Adrenal gland (tissue), 12 donors: ENCODE results near the gene SULT1A1. TPM values are rescaled to one million over a fixed set of nuclear protein-coding genes. Genes with fewer than 3 reads are reported as not detected.

ENCODE experiments used
- DNase-seq, 7 donors: peaks; one replicate each; pipeline ENCODE4 v3.0.0-alpha.2; 2019 to 2020
- H3K27ac ChIP-seq, 5 donors: fragments of 200-600 bp; sonication (generic) in 4 of 5; 1 replicate in 3 of 5; 2 replicates in 2 of 5; pipeline versions ENCODE4 v1.5.1 to v1.8.0; 2016 to 2020; ENCODE audit warnings: mild to moderate bottlenecking in 1 of 5
- H3K27me3 ChIP-seq: fragments of 200-600 bp; 2 replicates; pipeline ENCODE4 v1.8.0; 2021
- H3K36me3 ChIP-seq, 2 donors: fragments of 200-600 bp; replicated peaks in 1 of 2; 1 replicate in 1 of 2; 2 replicates in 1 of 2; pipeline versions ENCODE4 v1.5.1 to v1.8.0; 2018 to 2022
- H3K4me1 ChIP-seq, 2 donors: fragments of 200-600 bp; replicated peaks in 1 of 2; 1 replicate in 1 of 2; 2 replicates in 1 of 2; pipeline versions ENCODE4 v1.5.1 to v1.8.0; 2018 to 2021
- H3K4me3 ChIP-seq, 4 donors: fragments of 200-600 bp; sonication (generic) in 3 of 4; one replicate each; pipeline ENCODE4 v1.5.1; 2016 to 2018
- H3K9me3 ChIP-seq, 3 donors: fragments of 200-600 bp; sonication (generic) in 1 of 3; replicated peaks in 1 of 3; 1 replicate in 2 of 3; 2 replicates in 1 of 3; pipeline versions ENCODE4 v1.5.1 to v1.8.0; 2016 to 2021
- POLR2A ChIP-seq, 2 donors: fragments of 450-650 bp; IDR thresholded peaks; one replicate each; pipeline ENCODE4 v1.6.1; 2017; ENCODE audit warnings: antibody characterized with exemption in 2 of 2, mild to moderate bottlenecking in 2 of 2, moderate library complexity in 1 of 2
- WGBS, 4 donors: extraction: QIAGEN DNeasy Blood & Tissue Kit in 2 of 4; methylation state at CpG; one replicate each; pipeline versions ENCODE4 v1.1.5 to v1.1.7; 2013 to 2017; 5-methylcytosine and 5-hydroxymethylcytosine counted together
- intact Hi-C, 2 donors: fragments of 100-400 bp; cut with DNase I; formaldehyde crosslinking; loops; one replicate each; pipeline versions ENCODE4 v1.14.1 to v1.15.0; 2022 to 2023
- polyA plus RNA-seq, 3 donors: library from polyadenylated mRNA; stranded (reverse); fragments of 200-250 nt in 2 of 3; fragments of 350-450 nt in 1 of 3; fragmentation: Illumina TruSeq in 1 of 3; extraction: RNeasy Lipid Tissue Mini Kit (QIAGEN cat#74804) in 1 of 3; gene quantifications; one replicate each; pipeline ENCODE4 v1.2.3, GENCODE V29; 2013 to 2014
- total RNA-seq, 9 donors: library from RNA; depleted of rRNA in 4 of 9; stranded (reverse); fragments of >200 nt in 4 of 9; fragments of 120-200 nt in 1 of 9; fragmentation: NEBNext Ultra II Directional in 1 of 9; extraction: Animal tissue kit (Norgen Biotek cat#: 25700) in 1 of 9; gene quantifications; one replicate each; pipeline versions ENCODE4 v1.1.0 to v1.2.4, GENCODE V29; 2013 to 2023
- TF ChIP-seq, protein P1 (sequence below), 6 experiments: fragments of 450-650 bp in 4 of 6; fragments of 200-600 bp in 2 of 6; sonication (generic) in 1 of 6; IDR thresholded peaks; 1 replicate in 5 of 6; 2 replicates in 1 of 6; pipeline versions ENCODE4 v1.5.1 to v1.8.0; 2016 to 2021; ENCODE audit warnings: antibody characterized with exemption in 6 of 6, mild to moderate bottlenecking in 2 of 6, moderate library complexity in 1 of 6
- donor health status: healthy with polysubstance abuse.
- donor health status: Bipolar disorder and iron deficiency.
- donor health status: DM: yes; HTN: yes; CAD: no.
- donor health status: DM: no; HTN: no; CAD: no.
- donor health status: DM: no; HTN: no; CAD: no.
- donor health status: DM: yes; HTN: yes; CAD: no.

The SULT1A1 gene
- total and polyA plus RNA-seq, 12 donors, result 47.2 to 367 (median 112) TPM

- no peak overlapping the region for H3K4me3 ChIP-seq
- DNase-seq, result no peak
- H3K27ac ChIP-seq, result no peak overlapping the region
- TF ChIP-seq, protein P1, sequence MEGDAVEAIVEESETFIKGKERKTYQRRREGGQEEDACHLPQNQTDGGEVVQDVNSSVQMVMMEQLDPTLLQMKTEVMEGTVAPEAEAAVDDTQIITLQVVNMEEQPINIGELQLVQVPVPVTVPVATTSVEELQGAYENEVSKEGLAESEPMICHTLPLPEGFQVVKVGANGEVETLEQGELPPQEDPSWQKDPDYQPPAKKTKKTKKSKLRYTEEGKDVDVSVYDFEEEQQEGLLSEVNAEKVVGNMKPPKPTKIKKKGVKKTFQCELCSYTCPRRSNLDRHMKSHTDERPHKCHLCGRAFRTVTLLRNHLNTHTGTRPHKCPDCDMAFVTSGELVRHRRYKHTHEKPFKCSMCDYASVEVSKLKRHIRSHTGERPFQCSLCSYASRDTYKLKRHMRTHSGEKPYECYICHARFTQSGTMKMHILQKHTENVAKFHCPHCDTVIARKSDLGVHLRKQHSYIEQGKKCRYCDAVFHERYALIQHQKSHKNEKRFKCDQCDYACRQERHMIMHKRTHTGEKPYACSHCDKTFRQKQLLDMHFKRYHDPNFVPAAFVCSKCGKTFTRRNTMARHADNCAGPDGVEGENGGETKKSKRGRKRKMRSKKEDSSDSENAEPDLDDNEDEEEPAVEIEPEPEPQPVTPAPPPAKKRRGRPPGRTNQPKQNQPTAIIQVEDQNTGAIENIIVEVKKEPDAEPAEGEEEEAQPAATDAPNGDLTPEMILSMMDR (IDR thresholded peaks at IDR 0.05), result no peak
- no peaks in the 10 kb centered on the region for H3K36me3 ChIP-seq
- WGBS, 4 donors, result 92 to 96% (median 96%) methylated on average over 6 of the region's 6 CpGs
- no peaks in the 10 kb centered on the region for H3K9me3 ChIP-seq
- H3K27me3 ChIP-seq, result no peaks in the 10 kb centered on the region
- H3K4me1 ChIP-seq, result peaks cover 14 to 15% of the 10 kb centered on the region in 2 donors
- intact Hi-C loops, result no loop called here
Observed at GRCh38 chr16:28563218-28563617, 46.6 kb downstream of the SULT1A1 start.

- H3K36me3 ChIP-seq, result no peaks in the 10 kb centered on the region
- 94 to 100% (median 96%) methylated on average over 4 of the region's 4 CpGs for WGBS, 4 donors
- H3K9me3 ChIP-seq, result no peaks in the 10 kb centered on the region
- H3K4me3 ChIP-seq, result no peak overlapping the region
- TF ChIP-seq, protein P1 (IDR thresholded peaks at IDR 0.05), result no peak
- no peak for TF ChIP-seq POLR2A (IDR thresholded peaks at IDR 0.05)
- H3K27me3 ChIP-seq, result no peaks in the 10 kb centered on the region
- intact Hi-C loops, result no loop called here
- peaks cover 14 to 15% of the 10 kb centered on the region in 2 donors for H3K4me1 ChIP-seq
- H3K27ac ChIP-seq, result peak overlapping the region in 1 of 5 donors; percentile 67
- no peak for DNase-seq
Observed at GRCh38 chr16:28562199-28562598, 47.6 kb downstream of the SULT1A1 start.

GRCh38 chr16:28561557-28562187 lies 48.2 kb downstream of the SULT1A1 start:
- 41 to 49% (median 42%) methylated on average over 6 to 7 of the region's 7 CpGs for WGBS, 4 donors
- peak in 5 of 7 donors; percentile 11 to 58 (median 47) for DNase-seq
- no peak overlapping the region for H3K4me3 ChIP-seq
- no peaks in the 10 kb centered on the region for H3K9me3 ChIP-seq
- no peaks in the 10 kb centered on the region for H3K27me3 ChIP-seq
- H3K36me3 ChIP-seq, result no peaks in the 10 kb centered on the region
- H3K27ac ChIP-seq, result peak overlapping the region in 3 of 5 donors; percentile 27 to 67 (median 28)
- intact Hi-C loops, result no loop called here
- peaks cover 14 to 15% of the 10 kb centered on the region in 2 donors for H3K4me1 ChIP-seq
- TF ChIP-seq POLR2A (IDR thresholded peaks at IDR 0.05), result no peak
- TF ChIP-seq, protein P1 (IDR thresholded peaks at IDR 0.05), result no peak

- Histone ChIP-seq H3K36me3 (no peaks in the 10 kb centered on the region), H3K4me3 (no peak overlapping the region), H3K27ac (no peak overlapping the region), H3K4me1 (peaks cover 20 to 29% of the 10 kb centered on the region in 2 donors), H3K9me3 (no peaks in the 10 kb centered on the region), H3K27me3 (no peaks in the 10 kb centered on the region)
- DNase-seq, result no peak
- WGBS, 4 donors, result 76 to 90% (median 83%) methylated on average over 3 of the region's 3 CpGs
- intact Hi-C loops, result no loop called here
- no peak for TF ChIP-seq POLR2A (IDR thresholded peaks at IDR 0.05)
- TF ChIP-seq, protein P1 (IDR thresholded peaks at IDR 0.05), result no peak
Observed at GRCh38 chr16:28558456-28558855, 51.4 kb downstream of the SULT1A1 start.
